ENCODE data around the gene REELD1.

Gene REELD1

GRCh38 chr4:146260521-146260920 is 46.2 kb downstream of the REELD1 start:
- H3K9me3 ChIP-seq: no peaks in the 10 kb centered on the region
- no peaks in the 10 kb centered on the region for H3K36me3 ChIP-seq
- no peak overlapping the region for H3K27ac ChIP-seq
- no peak overlapping the region for H3K4me3 ChIP-seq
- H3K27me3 ChIP-seq: no peaks in the 10 kb centered on the region
- DNase-seq: no peak
- no peak for TF ChIP-seq CTCF (IDR thresholded peaks at IDR 0.05)
- H3K4me1 ChIP-seq: no peaks in the 10 kb centered on the region
- intact Hi-C loops (cut with DNase I; ENCODE audit: low total_unique reads): no loop called here

- Histone ChIP-seq H3K27me3 (no peaks in the 10 kb centered on the region), H3K27ac (no peak overlapping the region), H3K9me3 (no peaks in the 10 kb centered on the region), H3K4me3 (no peak overlapping the region), H3K36me3 (no peaks in the 10 kb centered on the region), H3K4me1 (no peaks in the 10 kb centered on the region)
- no peak for DNase-seq
- TF ChIP-seq CTCF (IDR thresholded peaks at IDR 0.05): no peak
- intact Hi-C loops (cut with DNase I; ENCODE audit: low total_unique reads): no loop called here
These were observed 46.7 kb downstream of the REELD1 start for GRCh38 chr4:146261041-146261440.

- TF ChIP-seq CTCF (IDR thresholded peaks at IDR 0.05): no peak
- intact Hi-C loops (cut with DNase I; ENCODE audit: low total_unique reads): no loop called here
These were observed 49.5 kb downstream of the REELD1 start for GRCh38 chr4:146263793-146264192.

GRCh38 chr4:146265950-146266490 is 51.7 kb downstream of the REELD1 start:
- Histone ChIP-seq H3K36me3 (no peaks in the 10 kb centered on the region), H3K9me3 (no peaks in the 10 kb centered on the region), H3K4me1 (no peaks in the 10 kb centered on the region), H3K4me3 (no peak overlapping the region), H3K27me3 (no peaks in the 10 kb centered on the region), H3K27ac (no peak overlapping the region)
- intact Hi-C loops (cut with DNase I; ENCODE audit: low total_unique reads): no loop called here
- DNase-seq: no peak
- no peak for TF ChIP-seq CTCF (IDR thresholded peaks at IDR 0.05)

More at GRCh38 chr4:146263793-146264192, 49.5 kb downstream of the REELD1 start:
- DNase-seq: no peak
- Histone ChIP-seq H3K9me3 (no peaks in the 10 kb centered on the region), H3K36me3 (no peaks in the 10 kb centered on the region), H3K4me1 (no peaks in the 10 kb centered on the region), H3K27ac (no peak overlapping the region), H3K4me3 (no peak overlapping the region), H3K27me3 (no peaks in the 10 kb centered on the region)

- intact Hi-C loops (cut with DNase I; ENCODE audit: low total_unique reads): no loop called here
- no peak for DNase-seq
- Histone ChIP-seq H3K9me3 (no peaks in the 10 kb centered on the region), H3K4me3 (no peak overlapping the region), H3K27ac (no peak overlapping the region), H3K4me1 (no peaks in the 10 kb centered on the region), H3K36me3 (no peaks in the 10 kb centered on the region), H3K27me3 (no peaks in the 10 kb centered on the region)
- no peak for TF ChIP-seq CTCF (IDR thresholded peaks at IDR 0.05)
These were observed 53.5 kb downstream of the REELD1 start for GRCh38 chr4:146267826-146268225.

GRCh38 chr4:146269228-146269653 is 54.9 kb downstream of the REELD1 start:
- intact Hi-C loops (cut with DNase I; ENCODE audit: low total_unique reads): no loop called here
- DNase-seq: no peak
- TF ChIP-seq CTCF (IDR thresholded peaks at IDR 0.05): no peak
- Histone ChIP-seq H3K27ac (no peak overlapping the region), H3K4me3 (no peak overlapping the region), H3K9me3 (no peaks in the 10 kb centered on the region), H3K27me3 (no peaks in the 10 kb centered on the region), H3K36me3 (no peaks in the 10 kb centered on the region), H3K4me1 (no peaks in the 10 kb centered on the region)
